ENCODE measurements around the gene STARD10. TPM values are rescaled to one million over a fixed set of nuclear protein-coding genes. Genes with fewer than 3 reads are reported as not detected.

The STARD10 gene
- total and polyA plus RNA-seq, 7 donors: 29.9 to 900 (median 60.1) TPM

DNA sequence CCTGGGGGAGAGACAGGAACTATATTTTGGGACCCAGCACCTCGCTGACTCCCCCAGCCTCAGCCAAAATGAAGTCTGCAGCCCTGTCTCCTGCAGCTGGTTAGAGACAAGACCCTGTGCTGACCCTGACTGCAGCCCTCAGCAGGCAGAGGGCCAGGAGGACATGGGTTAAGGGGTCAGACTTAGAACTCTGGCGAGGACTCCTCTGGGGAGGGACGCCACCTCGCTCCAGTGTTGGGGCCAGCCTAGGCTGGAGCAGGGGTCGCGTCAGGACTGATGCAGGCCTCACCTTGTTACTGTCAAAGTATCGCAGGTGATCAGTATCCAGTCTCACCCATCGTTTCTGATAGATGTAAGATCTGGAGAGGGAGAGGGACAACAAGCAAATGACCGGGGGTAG lies 82.7 kb downstream of the STARD10 start:
- no peaks in the 10 kb centered on the region for H3K27me3 ChIP-seq
- DNase-seq: no peak
- WGBS, 2 donors: 95 to 96% methylated on average over 9 of the region's 9 CpGs
- no peak for TF ChIP-seq EP300 (IDR thresholded peaks at IDR 0.05)
- no peak for TF ChIP-seq POLR2AphosphoS5 (IDR thresholded peaks at IDR 0.05)
- no peak for TF ChIP-seq POLR2A (IDR thresholded peaks at IDR 0.05)
- TF ChIP-seq, protein P1, sequence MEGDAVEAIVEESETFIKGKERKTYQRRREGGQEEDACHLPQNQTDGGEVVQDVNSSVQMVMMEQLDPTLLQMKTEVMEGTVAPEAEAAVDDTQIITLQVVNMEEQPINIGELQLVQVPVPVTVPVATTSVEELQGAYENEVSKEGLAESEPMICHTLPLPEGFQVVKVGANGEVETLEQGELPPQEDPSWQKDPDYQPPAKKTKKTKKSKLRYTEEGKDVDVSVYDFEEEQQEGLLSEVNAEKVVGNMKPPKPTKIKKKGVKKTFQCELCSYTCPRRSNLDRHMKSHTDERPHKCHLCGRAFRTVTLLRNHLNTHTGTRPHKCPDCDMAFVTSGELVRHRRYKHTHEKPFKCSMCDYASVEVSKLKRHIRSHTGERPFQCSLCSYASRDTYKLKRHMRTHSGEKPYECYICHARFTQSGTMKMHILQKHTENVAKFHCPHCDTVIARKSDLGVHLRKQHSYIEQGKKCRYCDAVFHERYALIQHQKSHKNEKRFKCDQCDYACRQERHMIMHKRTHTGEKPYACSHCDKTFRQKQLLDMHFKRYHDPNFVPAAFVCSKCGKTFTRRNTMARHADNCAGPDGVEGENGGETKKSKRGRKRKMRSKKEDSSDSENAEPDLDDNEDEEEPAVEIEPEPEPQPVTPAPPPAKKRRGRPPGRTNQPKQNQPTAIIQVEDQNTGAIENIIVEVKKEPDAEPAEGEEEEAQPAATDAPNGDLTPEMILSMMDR (IDR thresholded peaks at IDR 0.05): no peak
- no peaks in the 10 kb centered on the region for H3K9me3 ChIP-seq
- H3K4me3 ChIP-seq: no peak overlapping the region
- H3K36me3 ChIP-seq: peaks cover 25 to 61% (median 44%) of the 10 kb centered on the region in 4 donors
- intact Hi-C loops (cut with DNase I): no loop called here
- peaks cover 0 to 14% (median 7%) of the 10 kb centered on the region in 4 donors for H3K4me1 ChIP-seq
- no peak overlapping the region for H3K27ac ChIP-seq

DNA sequence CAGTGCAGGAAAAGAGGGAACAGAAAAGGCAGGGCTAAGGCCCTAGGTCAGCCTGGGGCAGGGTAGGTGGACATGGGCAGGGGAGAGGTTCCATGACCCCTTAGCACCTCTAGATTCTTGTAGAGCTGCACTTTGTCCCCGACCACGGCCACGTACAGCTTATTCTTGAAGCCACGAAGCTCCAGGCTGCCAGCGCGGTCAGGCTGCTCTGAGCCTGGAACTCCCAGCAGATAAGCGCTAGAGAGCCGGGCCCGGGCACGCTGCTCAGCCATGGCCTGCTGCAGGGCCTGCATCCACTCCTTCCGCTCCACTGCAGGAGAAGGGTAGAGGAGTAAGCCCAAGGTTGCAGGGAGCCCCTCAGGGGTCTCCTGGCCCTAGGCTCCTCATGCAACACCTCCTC lies 83.6 kb downstream of the STARD10 start:
- no peak overlapping the region for H3K4me3 ChIP-seq
- H3K4me1 ChIP-seq: peaks cover 0 to 14% (median 7%) of the 10 kb centered on the region in 4 donors
- H3K36me3 ChIP-seq: peaks cover 25 to 70% (median 48%) of the 10 kb centered on the region in 4 donors
- DNase-seq: no peak
- 92 to 96% methylated on average over 11 of the region's 11 CpGs for WGBS, 2 donors
- H3K9me3 ChIP-seq: no peaks in the 10 kb centered on the region
- H3K27ac ChIP-seq: no peak overlapping the region
- intact Hi-C loops (cut with DNase I): no loop called here
- H3K27me3 ChIP-seq: no peaks in the 10 kb centered on the region
- TF ChIP-seq, protein P1 (IDR thresholded peaks at IDR 0.05): no peak
- TF ChIP-seq POLR2AphosphoS5 (IDR thresholded peaks at IDR 0.05) (no peak), POLR2A (IDR thresholded peaks at IDR 0.05) (no peak), EP300 (IDR thresholded peaks at IDR 0.05) (no peak)

DNA sequence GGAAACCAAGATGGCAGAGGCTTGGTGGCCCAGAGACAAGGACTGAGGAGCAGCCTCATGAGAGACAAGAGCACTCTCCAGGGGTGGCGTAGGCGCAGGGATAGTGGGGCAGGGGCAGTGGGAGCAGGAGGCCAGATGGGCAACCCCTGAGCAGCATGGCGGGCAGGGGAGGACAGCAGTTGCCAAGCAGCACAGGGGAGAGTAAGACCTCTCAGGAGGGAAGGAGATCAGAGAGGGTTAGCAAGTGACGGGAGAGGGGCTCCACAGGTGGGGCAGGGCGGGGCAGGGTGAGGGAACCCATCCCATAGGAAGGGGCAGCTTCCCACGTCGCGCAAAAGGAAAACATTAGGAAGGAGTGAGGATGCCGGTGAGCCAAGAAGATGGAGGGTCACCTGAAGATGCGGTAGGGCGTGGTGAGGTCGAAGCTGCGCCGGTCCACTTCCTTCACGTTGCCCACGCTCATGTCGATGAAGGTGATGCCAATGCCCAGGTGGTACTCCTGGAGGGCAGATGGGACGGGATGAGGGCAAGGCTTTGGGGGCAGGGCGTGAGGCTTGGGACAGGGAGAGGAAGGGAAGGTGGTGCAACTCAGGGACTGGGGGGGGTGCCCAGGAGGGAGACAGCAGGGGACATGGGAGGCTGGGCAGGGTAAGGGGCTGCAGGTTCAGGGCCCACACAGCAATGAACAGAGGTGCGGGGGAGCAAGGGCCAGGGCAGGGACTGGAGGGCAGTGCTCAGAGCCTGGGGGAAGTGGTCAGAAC lies 84.2 kb downstream of the STARD10 start:
- Histone ChIP-seq H3K4me3 (no peak overlapping the region), H3K36me3 (peaks cover 25 to 74% (median 48%) of the 10 kb centered on the region in 4 donors), H3K4me1 (peaks cover 0 to 14% (median 7%) of the 10 kb centered on the region in 4 donors), H3K9me3 (no peaks in the 10 kb centered on the region), H3K27ac (no peak overlapping the region), H3K27me3 (no peaks in the 10 kb centered on the region)
- TF ChIP-seq, protein P1 (IDR thresholded peaks at IDR 0.05): no peak
- TF ChIP-seq POLR2AphosphoS5 (IDR thresholded peaks at IDR 0.05) (no peak), POLR2A (IDR thresholded peaks at IDR 0.05) (no peak), EP300 (IDR thresholded peaks at IDR 0.05) (no peak)
- WGBS, 2 donors: 96 to 97% methylated on average over 20 of the region's 20 CpGs
- intact Hi-C loops (cut with DNase I): no loop called here
- no peak for DNase-seq

DNA sequence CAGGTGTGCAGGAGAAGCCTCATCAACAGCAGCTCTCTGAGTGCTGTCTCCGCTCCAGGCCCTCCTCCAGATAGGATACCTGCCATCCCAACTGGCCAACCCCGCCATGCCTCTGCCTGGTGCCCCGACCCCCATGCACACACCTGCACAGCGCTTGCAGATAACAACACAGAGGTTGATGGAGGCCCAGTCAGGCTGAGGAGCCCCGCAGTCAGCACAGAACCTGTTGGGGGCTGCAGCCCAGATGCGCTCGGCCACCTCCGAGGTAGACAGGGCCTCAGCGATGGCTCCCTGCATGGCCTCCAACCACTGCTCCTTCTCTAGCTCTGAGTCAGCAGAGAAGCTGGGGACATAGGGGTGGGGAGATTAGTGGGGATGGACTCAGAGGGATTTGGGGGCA lies 86.8 kb downstream of the STARD10 start:
- H3K27ac ChIP-seq: no peak overlapping the region
- WGBS, 2 donors: 97% methylated on average over 9 of the region's 9 CpGs
- no peak for TF ChIP-seq EP300 (IDR thresholded peaks at IDR 0.05)
- TF ChIP-seq, protein P1 (IDR thresholded peaks at IDR 0.05): no peak
- no peak for TF ChIP-seq POLR2A (IDR thresholded peaks at IDR 0.05)
- TF ChIP-seq POLR2AphosphoS5 (IDR thresholded peaks at IDR 0.05): no peak
- no peaks in the 10 kb centered on the region for H3K27me3 ChIP-seq
- intact Hi-C loops (cut with DNase I): no loop called here
- DNase-seq: no peak
- H3K4me1 ChIP-seq: peaks cover 0 to 27% (median 19%) of the 10 kb centered on the region in 4 donors
- H3K36me3 ChIP-seq: peaks cover 25 to 79% (median 49%) of the 10 kb centered on the region in 4 donors
- no peak overlapping the region for H3K4me3 ChIP-seq
- H3K9me3 ChIP-seq: no peaks in the 10 kb centered on the region
